NOMO-1 (cell line): ENCODE data around the gene USP12.
"Not testable (repeated sequence)": the region's sequence is repeated elsewhere in the genome, so short reads cannot be mapped to it uniquely, and the experiment has no call there.

Experiments
- DNase-seq, 2 experiments: peaks; one replicate each; lab custom pipeline; 2025; ENCODE audit not compliant: unreplicated experiment in 2 of 2; lab: John Stamatoyannopoulos, UW

The USP12 gene

GRCh38 chr13:27125357-27126282 is 46.0 kb downstream of the USP12 start:
- DNase-seq = no peak

- DNase-seq = no peak
Observed at GRCh38 chr13:27124571-27124970, 47.0 kb downstream of the USP12 start.

- DNase-seq = not testable (repeated sequence)
Observed at GRCh38 chr13:27123445-27123844, 48.2 kb downstream of the USP12 start.

GRCh38 chr13:27122036-27122435 is 49.6 kb downstream of the USP12 start:
- no peak for DNase-seq

GRCh38 chr13:27120811-27121210 is 50.8 kb downstream of the USP12 start:
- DNase-seq = no peak

- no peak for DNase-seq
Observed at GRCh38 chr13:27120011-27120410, 51.6 kb downstream of the USP12 start.

GRCh38 chr13:27118428-27119054 is 53.1 kb downstream of the USP12 start:
- DNase-seq = no peak

GRCh38 chr13:27117952-27118351 is 53.7 kb downstream of the USP12 start:
- DNase-seq = no peak

- DNase-seq = no peak
Observed at GRCh38 chr13:27117158-27117557, 54.5 kb downstream of the USP12 start.

GRCh38 chr13:27113436-27113835 is 58.2 kb downstream of the USP12 start:
- DNase-seq = no peak

- DNase-seq = no peak
Observed at GRCh38 chr13:27112006-27112405, 59.6 kb downstream of the USP12 start.

- no peak for DNase-seq
Observed at GRCh38 chr13:27110056-27110746, 61.4 kb downstream of the USP12 start.

GRCh38 chr13:27106144-27106543 is 65.5 kb downstream of the USP12 start:
- DNase-seq = no peak

GRCh38 chr13:27104606-27105005 is 67.0 kb downstream of the USP12 start:
- peak in 1 of 2 experiments; percentile 13 for DNase-seq

- no peak for DNase-seq
Observed at GRCh38 chr13:27101847-27102246, 69.8 kb downstream of the USP12 start.

GRCh38 chr13:27101289-27101688 is 70.3 kb downstream of the USP12 start:
- no peak for DNase-seq

- no peak for DNase-seq
Observed at GRCh38 chr13:27097691-27098090, 73.9 kb downstream of the USP12 start.

GRCh38 chr13:27091451-27091850 is 80.2 kb downstream of the USP12 start:
- no peak for DNase-seq

- DNase-seq = no peak
Observed at GRCh38 chr13:27088619-27089018, 83.0 kb downstream of the USP12 start.

- DNase-seq = no peak
Observed at GRCh38 chr13:27086599-27087265, 84.9 kb downstream of the USP12 start.

- DNase-seq = no peak
Observed at GRCh38 chr13:27083183-27083582, 88.4 kb downstream of the USP12 start.
